HG03521 (cell line): ENCODE measurements around the gene ERBB2.

Source experiments
- ATAC-seq: cut with Tn5 transposase; IDR thresholded peaks from one replicate; pipeline ENCODE4 v1.9.1; 2021; ENCODE audit warnings: mild to moderate bottlenecking, moderate library complexity; ENCODE audit not compliant: unreplicated experiment

Gene ERBB2

DNA sequence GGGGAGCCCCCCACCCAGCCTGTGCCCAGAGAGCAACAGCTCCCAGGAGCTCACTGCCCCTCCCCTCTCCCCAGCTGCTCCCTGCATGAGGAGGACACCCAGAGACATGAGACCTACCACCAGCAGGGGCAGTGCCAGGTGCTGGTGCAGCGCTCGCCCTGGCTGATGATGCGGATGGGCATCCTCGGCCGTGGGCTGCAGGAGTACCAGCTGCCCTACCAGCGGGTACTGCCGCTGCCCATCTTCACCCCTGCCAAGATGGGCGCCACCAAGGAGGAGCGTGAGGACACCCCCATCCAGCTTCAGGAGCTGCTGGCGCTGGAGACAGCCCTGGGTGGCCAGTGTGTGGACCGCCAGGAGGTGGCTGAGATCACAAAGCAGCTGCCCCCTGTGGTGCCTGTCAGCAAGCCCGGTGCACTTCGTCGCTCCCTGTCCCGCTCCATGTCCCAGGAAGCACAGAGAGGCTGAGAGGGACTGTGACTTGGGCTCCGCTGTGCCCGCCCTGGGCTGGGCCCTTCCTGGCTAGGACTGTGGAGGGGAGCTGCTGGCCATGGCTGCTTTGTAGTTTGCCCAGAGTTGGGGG lies 34.1 kb upstream of the ERBB2 start:
- ATAC-seq: no peak

GRCh38 chr17:39666231-39666600 lies 33.6 kb upstream of the ERBB2 start:
- ATAC-seq: no peak

- no peak for ATAC-seq
These were observed 33.1 kb upstream of the ERBB2 start for GRCh38 chr17:39666601-39667261.

- no peak for ATAC-seq
These were observed 32.5 kb upstream of the ERBB2 start for GRCh38 chr17:39667262-39667944.

DNA sequence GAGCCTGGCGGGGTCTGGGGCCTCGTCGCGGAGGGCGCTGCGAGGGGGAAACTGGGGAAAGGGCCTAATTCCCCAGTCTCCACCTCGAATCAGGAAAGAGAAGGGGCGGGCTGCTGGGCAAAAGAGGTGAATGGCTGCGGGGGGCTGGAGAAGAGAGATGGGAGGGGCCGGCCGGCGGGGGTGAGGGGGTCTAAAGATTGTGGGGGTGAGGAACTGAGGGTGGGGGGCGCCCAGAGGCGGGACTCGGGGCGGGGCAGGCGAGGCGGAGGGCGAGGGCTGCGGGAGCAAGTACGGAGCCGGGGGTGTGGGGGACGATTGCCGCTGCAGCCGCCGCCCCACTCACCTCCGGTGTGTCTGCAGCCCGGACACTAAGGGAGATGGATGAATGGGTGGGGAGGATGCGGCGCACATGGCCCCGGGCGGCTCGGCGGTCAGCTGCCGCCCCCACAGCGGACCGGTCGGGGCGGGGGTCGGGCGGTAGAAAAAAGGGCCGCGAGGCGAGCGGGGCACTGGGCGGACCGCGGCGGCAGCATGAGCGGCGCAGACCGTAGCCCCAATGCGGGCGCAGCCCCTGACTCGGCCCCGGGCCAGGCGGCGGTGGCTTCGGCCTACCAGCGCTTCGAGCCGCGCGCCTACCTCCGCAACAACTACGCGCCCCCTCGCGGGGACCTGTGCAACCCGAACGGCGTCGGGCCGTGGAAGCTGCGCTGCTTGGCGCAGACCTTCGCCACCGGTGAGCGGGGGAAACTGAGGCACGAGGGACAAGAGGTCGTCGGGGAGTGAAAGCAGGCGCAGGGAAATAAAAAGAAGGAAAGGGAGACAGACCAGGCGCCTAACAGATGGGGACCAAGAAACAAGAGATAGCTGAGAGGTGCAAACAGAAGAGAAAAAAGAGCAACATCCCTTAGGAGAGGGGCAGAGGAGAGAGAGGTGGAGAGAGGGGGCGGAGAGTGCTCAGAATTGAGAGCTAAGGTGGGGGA lies 31.6 kb upstream of the ERBB2 start, which contains the start of gene PNMT:
PNMT (plus strand) TSS at position 509 of the 980 bp plus-strand sequence; CDS start at position 532, 23 bp downstream.
- ATAC-seq: no peak

GRCh38 chr17:39669897-39670735 lies 29.7 kb upstream of the ERBB2 start:
- no peak for ATAC-seq

DNA sequence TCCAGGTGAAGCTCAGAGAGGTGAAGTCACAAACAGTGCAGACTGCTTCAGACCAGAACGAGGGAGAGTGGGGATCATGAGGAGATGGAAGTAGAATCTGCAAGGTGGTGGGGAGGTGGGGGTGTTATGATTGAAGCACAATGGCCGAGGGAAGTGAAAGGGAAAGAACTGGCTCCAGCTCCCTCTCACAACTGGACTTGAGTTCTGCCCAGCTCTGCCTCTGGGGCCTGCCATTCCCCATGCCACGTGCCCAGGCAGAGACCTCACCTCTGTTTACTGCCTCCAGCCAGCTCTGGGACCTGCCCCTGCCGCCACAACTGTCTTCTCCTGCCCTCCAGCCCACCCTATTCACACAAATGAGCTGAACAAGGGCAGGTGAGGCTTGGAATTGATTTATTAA lies 29.1 kb upstream of the ERBB2 start:
- ATAC-seq: no peak

DNA sequence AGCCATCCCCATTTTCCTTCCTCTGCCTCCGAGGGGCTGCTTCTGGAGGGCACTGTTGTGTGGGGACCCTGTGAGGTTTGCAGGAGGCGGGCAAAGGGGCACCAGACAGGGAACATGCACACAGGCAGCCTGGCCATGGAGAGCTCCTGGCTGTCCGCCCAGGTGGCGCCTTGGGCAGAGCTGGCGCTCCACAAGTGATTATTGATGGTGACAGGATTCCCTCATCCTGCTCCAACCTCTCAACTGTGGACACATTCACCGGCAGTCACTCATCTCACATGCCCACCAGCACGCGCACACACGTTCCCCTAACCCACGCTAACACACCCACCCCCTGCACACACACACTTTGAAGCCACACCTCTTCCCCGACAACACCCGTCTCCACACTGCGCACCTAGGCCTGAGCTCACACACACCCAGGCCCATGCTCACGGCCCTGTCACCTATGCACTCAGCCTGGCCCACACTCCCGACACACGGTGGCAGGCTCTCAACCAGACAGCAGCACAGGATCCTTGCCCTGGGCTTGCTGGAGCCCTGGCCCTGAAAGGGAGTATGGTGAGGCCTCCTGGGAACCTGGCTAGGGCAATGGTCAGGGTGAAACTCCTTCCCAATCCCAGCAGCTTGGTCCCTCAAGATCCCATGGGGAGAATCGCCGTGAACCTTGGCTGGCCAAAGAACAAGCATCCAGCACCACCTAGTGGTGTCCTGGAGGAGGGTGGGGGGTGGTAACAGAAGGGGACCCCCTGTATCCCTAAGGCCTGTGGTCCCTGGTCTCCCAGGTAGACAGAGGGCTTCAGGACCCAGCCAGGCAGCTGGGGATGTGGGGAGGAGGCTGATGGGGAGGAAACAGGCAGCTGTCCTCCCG lies 28.0 kb upstream of the ERBB2 start:
- ATAC-seq: no peak

DNA sequence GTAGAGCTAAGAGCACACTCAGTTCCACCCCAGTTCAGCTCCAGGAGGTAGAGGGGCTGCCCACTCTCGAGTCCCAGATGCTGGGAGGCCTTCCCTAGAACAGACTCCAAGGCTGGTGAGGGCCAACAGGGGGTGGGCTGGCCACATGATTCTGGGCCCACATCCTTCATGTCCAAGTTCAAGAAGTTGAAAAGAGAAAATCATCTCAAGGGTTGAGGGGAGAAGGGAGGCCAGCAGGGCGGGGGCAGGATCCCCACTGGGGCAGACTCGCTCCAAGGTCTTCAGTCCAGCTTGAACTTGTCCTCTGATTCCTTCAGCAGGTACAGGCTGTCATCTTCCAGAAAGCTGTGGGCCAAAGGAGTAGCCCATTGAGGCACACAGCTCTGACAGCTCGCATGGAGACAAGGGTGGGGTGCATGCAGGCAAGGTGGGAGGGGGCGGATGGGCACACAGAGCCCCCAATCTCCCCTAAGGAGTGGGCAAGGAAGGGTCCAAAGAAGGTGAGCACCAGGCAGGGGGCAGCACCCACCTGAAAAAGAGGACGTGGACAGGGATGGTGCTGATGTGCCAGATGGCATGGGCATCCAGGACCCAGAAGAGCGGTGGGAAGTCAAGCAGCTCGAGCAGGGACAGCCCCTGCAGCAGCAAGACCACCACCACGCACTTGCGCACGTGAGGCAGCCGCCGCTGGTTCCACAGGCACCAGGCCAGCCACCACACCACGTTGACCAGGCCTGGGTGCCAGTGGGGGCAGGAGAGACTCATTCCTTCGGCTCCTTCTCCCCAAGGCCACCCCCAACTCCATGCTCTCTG lies 27.1 kb upstream of the ERBB2 start:
- ATAC-seq: no peak

DNA sequence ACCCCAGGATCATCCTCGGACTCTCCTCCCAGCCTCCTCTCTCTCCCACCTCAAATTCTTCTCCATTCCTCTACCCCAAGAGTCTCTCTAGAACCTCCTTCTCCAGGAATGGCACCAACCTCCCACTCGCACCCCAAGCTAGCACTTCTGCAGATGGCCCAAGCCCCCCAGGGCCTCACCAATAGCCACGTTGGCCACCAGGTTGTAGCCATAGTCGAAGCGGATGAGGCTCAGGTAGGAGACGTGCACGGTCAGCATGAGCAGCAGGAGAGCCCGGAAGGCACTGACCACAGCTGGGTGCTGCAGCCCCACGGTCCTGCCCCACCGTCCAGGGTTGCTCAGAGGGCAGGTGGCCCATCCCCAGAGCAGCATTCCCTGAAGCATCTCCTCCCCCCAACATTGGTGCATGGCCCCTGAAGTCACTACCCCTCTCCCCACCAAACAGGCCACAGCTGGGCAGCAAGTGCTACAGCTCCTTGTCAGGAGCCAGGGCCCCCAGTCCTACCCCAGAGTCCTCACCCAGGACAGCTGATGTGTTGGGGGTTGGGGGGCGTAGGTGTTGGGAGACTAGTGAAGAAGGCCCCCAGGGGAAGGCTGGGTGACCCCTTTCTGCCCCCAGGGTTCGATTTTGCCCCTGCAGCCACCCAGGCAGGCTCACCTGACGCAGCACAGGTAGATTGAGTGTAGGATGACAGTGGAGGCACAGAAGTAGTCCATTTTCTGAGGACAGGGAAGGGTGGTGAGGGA lies 26.4 kb upstream of the ERBB2 start:
- ATAC-seq: no peak

DNA sequence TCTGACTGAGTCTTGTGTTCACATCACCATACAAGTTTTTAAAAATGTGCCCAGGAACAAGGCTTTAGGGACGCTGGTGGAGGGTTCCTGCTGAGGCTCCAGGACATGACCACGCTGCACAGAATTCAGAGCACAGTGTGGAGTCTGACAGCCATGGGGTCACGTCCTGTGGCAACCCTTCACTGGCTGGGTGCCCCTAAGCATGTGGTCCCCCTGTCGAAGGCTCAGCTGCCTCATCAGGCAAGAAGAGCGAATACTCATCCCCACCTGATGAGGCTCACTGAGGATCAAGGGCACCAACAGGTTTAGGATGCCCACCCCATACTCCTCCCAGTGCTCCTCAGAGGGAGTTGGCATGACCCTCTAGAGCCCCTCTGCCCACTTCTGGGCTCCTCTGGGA lies 25.7 kb upstream of the ERBB2 start:
- no peak for ATAC-seq

DNA sequence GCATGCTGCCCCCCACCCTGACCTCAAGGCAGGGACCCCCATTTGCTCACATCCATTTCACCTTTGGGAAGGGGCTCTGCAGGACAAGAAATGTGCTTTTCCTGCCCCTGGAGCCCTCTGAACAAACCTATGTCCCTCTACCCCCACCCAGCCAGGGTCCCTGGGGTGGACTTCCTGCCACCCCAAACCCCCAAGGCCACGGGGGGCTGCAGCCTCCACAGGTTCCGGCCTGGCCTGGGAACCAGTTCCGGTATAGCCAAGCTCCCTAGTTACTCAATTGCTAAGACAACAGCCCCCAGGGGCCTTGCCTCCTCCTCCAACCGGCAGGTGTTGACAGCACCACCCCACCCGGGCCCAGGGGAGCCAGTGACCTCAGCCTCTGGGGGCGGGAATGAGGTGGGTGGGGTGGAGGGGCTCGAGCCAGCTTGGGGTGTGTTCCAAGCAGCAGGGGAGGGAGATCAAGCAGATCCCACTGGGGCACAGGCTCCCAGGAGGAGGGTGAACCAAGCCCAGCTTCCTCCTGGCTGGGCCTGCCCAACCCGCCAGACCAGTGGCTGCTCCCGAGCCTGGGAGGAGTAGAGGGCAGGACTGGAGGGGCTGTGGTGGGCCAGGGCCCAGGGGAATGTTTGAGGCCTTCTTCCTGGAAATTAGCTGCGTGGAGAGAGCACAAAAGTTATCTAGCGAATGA lies 25.0 kb upstream of the ERBB2 start:
- ATAC-seq: no peak

DNA sequence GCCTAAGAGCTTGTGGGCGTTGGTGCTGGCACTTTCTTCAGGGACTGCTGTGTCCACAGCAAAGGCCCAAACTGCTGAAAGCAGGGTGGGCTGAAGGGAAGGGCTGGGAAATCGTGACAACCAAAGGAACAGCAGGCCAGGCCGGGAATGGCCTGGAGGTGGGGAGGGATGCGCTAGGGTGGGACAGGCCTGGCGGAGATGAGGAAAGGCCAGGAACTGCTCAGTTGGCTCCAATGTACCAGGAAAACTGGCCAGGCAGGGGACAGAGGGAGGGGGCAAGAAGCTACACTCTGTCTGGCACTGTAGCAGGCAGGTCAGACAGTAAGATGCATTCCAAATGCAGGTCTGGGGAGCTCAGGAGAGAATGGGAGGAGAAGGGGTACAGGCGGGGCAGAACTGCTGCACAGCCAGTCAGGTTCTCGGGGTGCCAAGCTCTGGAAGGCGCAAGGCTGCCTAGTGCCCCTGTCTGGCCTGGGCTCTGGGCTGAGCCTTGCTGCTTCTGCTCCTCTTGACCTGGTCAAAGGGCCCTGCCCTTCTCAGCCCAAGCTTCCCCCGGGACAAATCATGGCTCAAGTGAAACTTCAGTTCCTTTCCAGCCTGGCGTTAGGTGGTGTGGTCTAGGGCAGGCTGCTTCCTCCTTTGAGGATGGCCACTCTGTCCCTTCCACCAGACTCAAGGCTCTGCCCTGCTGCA lies 24.3 kb upstream of the ERBB2 start:
- ATAC-seq: no peak

DNA sequence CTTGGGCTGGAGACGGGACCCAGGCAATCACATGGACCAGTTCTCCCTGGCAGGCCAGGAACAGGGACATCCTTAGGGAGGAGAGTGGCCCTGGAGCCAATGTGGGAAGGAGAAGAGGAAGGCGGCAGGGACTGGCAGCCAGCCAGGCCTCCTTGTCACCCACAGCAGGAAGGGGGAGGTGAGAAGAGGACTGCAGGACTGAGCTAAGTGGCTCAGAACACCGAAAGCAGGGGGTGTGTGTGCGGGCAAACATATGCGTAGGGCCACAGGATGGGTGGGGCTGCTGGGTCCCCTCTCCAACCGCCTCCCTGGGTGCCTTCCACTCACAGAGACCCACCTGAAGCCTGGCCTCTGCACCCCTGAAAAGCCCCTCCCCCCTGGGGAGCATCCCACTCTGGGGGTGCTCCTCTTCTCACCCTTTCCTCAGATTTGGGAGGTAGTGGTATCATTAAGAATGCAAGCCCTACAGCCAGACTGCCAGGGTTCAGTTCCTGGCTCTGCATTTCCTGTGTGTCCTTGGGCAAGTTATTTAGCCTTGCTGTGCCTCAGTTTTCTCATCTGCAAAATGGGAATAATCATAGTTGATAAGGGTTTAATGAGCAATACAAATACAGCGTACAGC lies 23.6 kb upstream of the ERBB2 start:
- no peak for ATAC-seq

- ATAC-seq: no peak
These were observed 22.8 kb upstream of the ERBB2 start for GRCh38 chr17:39677072-39677471.
